HK-2 (cell line): ENCODE measurements around the gene DDO.
"Not testable (repeated sequence)": the region's sequence is repeated elsewhere in the genome, so short reads cannot be mapped to it uniquely, and the experiment has no call there.

Source experiments
- DNase-seq: peaks from one replicate; pipeline ENCODE4 v3.0.0-alpha.2; 2018; ENCODE audit not compliant: unreplicated experiment

DDO gene

DNA sequence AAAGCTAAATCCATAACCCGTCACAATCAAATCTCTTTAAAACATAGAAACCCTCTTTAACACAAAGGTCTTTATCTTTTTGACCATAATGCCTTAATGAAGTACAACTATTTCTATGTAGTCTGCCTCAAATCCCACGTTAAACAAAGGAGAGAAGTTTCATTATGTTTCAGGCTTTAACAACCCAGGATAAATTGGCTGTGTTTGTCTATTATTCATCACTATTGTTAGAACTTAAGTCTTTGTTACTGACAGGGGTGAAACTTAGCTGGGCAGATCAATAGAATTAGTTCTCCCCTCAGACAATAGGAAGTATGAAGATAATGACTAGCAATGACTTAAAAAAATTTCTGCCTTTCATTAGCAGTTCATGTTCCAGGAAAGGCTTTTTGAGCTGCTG is 47.1 kb downstream of the DDO start:
- DNase-seq: no peak

GRCh38 chr6:110367825-110368224 is 47.5 kb downstream of the DDO start:
- DNase-seq: no peak

DNA sequence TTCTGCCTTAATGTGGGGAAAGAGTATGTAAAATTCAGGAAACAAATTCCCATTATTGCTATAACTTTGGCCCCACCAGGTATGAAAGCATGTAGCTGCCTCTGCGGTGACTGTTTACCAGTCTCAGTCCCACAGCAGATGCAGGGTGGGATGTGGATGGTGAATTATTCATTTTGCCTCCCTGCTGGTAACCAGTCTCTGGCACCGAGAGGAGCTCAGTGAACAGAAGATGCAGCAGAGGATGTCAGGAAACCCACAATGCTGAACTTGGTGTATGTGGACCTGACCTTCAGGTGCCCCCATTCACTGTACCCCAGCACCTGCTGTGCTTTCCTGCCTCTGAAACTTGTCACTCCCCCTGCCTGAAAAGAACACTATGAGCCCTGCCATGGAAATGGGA is 48.4 kb downstream of the DDO start:
- DNase-seq: no peak

- DNase-seq: no peak
Measured at GRCh38 chr6:110366256-110366655, 49.1 kb downstream of the DDO start.

- DNase-seq: no peak
Measured at GRCh38 chr6:110364364-110365105, 50.8 kb downstream of the DDO start.

DNA sequence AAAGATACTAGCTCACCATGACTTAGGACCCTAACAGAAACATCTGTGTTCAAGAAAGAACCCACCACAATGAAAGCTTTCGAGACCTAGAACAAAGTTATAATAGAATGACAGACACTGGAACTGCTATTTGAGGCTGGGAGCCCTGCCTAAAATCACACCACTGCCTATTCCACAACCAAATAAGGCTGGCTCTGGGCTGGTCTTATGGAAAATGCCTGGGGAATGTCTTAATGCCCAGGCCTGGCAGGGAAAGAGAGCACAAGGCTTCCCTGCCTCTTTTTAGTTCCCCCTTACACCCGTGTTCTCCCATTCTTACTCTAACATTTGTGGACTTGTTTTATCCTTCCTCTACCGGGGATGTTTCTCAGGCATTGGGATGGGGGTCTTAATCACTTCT is 51.6 kb downstream of the DDO start:
- DNase-seq: no peak

DNA sequence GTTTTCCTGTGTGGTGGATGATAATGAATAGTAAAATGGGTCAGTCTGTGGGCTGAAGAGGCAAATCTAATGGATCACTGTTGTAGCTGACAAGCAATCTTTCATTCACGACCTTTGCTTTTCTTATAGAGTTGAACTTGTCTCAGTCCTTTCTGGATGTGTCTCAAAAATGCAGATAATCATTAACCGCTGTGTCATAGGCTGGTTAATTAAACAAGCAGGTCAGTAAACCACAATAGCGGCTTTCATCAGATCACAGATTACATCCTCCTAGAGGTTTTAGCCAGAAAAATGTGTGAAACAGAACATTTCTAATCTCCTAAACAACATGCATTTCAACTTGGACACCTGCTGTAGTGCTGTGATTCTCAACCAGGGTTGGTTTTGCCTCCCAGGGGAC is 54.7 kb downstream of the DDO start:
- DNase-seq: no peak

DNA sequence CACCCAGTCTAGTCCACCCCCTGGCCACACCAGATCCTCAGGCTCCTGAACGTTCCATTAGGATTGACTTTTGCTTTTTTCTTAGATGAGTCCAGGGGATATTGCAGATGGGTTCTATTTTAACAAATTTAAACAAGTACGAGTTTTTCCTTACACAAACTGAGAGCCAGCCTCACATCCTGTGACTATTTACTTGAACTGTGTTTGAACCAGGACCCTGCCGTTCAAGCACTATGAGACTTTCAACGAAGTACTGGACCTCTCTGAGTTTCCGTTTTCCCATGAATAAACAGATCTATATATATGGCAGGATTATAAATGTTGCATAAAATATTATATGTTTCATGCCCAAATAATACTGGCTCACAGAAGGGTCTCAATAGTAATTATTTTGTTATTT is 55.8 kb downstream of the DDO start:
- no peak for DNase-seq

- DNase-seq: no peak
Measured at GRCh38 chr6:110358553-110359160, 56.7 kb downstream of the DDO start.

DNA sequence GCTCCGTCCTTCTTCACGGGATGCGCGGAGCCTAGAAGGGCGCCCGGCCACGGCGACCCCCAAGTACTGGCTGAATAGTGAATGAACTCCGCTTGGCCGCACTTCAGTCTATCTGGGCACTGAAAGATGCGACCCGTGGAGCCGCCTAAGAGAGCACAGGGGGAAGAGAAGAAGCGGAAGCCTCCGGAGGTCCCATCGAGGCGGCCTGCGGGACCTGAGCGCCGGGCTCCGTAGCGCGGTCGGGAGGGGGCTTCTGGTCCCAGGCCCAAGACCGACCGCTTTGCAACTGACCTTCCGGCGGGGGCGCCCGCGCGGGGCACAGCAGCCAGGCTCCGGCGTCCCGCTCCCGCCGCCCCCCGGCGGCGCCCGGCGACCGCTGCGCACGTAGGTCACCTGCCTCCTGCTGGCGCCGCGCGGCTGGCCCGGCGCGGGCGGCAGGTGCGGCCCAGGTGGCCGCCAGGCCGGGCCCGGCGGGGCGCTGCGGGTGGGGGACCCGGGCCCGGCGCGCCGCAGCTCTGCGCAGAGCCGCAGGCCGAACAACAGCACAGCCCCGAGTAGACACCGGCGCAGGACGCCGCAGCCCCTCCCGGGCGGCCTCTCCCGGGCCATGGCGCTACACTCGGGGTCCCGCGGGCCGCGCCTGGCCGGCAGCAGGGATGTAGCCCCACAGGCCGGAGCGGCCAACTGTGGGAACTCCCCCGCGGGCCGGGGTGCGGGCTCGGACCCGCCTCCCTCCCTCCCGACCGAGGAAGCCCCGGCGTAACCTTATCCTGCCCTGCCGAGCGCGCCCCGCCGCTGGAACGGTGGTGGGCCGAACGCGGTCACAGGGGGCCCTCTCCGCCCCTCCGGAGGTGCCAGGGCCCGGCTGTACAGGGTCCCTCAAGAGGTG is 57.5 kb downstream of the DDO start, which contains the start of gene METTL24:
Gene METTL24 (minus strand): TSS at position 686 of the 889 bp plus-strand sequence. CDS start 77 bp downstream, at position 609.
- no peak for DNase-seq

- DNase-seq: no peak
Measured at GRCh38 chr6:110357298-110357663, 58.1 kb downstream of the DDO start.

DNA sequence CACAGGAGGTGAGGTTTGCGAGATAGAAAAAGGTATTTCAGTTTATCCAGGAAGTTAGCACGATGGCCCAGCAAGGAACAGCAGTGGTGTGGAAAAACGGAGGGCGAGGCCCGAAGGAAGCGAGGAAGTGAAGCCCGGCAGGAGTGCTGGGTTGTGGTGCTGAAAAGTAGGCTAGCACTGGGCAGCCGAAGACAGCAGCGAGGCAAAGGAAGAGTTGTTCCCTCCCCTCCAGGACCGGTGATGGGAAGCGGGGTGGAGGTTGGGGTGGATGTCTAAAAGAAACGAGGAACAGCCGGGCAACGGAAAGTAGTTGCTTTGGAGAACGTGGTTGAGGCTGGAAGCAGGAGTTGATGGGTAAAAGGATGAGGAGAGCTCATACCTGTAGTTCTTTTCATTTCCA is 58.6 kb downstream of the DDO start:
- DNase-seq: no peak

- no peak for DNase-seq
Measured at GRCh38 chr6:110355727-110356126, 59.6 kb downstream of the DDO start.

DNA sequence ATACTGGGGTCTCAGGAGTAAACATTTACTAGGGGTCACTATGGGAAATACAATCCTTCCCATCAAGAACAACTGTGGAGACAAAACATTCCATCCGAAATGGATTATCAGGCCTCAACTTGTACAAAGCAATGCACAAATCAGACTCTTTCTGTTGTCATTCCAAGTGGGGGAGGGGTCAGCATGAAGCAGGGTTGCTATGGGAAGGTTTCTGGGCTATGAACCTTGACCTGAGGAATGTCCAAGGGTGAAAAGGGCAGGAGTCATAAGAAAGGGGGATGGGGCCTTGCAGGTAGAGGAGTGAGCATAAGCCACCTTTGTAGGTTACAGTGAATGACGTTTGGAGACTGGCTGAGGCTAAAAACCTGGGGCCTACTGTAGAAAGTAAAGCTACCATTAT is 60.4 kb downstream of the DDO start:
- DNase-seq: no peak

DNA sequence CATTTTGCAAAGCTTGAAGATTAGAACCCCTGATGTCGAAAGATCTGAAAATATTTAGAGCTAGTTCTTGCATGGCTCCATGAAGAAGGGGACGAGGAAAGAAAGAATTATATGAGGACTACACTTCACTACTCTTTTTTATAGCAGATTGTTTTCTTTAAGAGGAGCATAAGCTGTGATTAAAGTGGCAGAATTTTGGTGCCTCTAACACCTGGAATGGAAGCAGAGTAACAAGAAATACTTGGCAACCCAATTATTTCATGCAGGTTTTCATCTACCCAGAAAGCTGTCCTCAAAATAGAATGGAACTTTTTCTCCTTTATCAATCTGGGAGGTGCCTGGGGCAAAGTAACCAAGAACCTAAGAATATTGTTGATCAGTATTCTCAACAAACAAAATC is 61.2 kb downstream of the DDO start:
- DNase-seq: no peak

GRCh38 chr6:110353457-110354001 is 61.8 kb downstream of the DDO start:
- no peak for DNase-seq

DNA sequence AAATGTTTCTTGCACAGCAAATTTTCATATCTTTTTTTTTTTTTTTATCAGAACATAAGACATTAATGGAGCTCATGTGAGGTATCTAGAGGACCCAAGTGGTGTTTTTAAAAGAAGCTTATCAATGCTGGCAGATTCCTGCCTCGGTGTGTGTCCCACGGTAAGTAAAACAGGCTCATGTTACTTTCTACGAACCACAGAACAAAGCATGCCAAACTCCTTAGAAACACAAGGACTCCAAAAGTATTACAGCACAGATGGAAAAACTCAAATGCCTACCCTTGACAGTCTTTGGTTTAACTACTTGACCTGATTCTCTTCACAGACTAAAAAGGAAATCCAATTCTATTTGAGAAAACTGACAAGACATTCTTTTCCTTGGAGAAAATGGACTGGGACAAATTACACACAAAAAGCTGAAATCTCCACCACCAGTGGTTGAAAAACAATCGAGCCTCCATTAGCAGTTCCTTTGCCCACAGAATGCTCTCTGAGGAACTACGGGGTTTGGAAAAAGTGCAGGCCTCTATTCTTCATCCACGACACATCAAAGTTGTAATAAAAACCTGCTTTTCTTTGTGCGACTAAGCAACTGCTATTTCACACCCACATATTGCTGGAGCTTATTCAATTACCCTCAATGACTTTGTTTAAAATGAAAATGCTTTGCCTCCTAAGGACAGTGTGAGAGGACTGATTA is 62.7 kb downstream of the DDO start:
- no peak for DNase-seq

DNA sequence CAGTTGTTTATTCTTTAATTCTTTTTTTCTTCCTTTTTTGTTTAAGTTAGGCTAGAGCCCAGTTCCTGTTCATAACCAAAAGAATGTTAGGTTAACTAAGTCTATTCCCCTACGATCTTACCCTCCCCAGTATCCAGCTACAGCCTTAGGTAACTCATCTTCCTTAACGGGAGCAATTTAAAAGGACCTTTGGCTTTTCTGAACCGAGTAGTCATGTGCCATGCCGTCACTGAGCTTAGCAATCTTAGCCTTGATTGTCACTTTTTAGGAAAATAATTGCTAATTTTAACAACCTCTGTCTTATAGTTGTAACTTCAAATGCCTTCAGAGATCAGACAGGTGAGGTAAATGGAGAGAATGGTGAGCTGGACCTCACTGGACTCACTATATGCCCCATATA is 63.4 kb downstream of the DDO start:
- no peak for DNase-seq

- DNase-seq: no peak
Measured at GRCh38 chr6:110351546-110351945, 63.8 kb downstream of the DDO start.

GRCh38 chr6:110350593-110350992 is 64.8 kb downstream of the DDO start:
- DNase-seq: not testable (repeated sequence)

DNA sequence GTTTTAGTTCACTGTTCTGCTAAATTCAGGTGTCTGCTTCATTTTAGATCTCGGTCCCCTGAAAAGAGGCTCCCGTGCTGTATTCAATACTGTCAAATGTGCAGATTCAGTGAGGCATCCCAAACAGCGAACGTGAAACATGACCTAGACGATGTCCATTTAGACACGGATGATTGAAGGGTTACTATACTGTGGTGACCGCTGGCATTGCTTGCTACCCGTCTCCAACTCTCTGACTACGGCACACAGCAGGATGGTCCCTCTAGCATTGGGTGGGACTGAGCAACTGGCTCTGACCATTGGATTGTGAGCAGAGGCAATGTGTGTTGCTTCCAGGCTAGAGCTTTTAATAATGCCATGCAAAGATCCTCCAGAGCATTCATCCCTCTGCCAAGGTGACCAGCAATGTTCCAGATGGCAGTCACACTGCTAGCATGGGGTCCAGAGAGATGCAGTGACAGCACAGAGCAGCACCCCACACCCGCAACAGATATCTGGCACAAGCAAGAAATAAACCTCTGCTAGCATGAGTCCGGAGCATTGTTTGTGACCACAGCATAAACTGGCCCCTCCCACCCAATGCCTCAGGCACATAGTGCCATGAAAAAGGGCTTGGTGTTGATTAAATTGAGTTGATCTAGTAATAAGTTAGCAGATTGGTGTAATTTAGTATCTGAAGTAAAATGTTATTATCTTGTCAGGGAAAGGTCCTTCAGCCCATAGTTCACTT is 66.2 kb downstream of the DDO start:
- DNase-seq: no peak
